T-helper 2 cell (primary cell): ENCODE data around the gene SYNCRIP.
"Not testable (repeated sequence)": the region's sequence is repeated elsewhere in the genome, so short reads cannot be mapped to it uniquely, and the experiment has no call there.

Experiments
- DNase-seq, 5 experiments: peaks; one replicate each; pipeline versions ENCODE4 v3.0.0 to v3.0.0-alpha.2; 2012 to 2022

Gene SYNCRIP

GRCh38 chr6:85593438-85594196, 49.1 kb downstream of the SYNCRIP start, which contains the start of gene SNX14:
SNX14 (minus strand) TSS chr6:85593858; CDS start chr6:85593718, 140 bp downstream.
- peak; percentile 44 to 90 (median 62) for DNase-seq

GRCh38 chr6:85592033-85592432, 50.7 kb downstream of the SYNCRIP start:
- DNase-seq, result no peak

- DNase-seq, result no peak
Measured at GRCh38 chr6:85591207-85591606, 51.5 kb downstream of the SYNCRIP start.

GRCh38 chr6:85585741-85586140, 56.9 kb downstream of the SYNCRIP start:
- DNase-seq, result no peak

- not testable (repeated sequence) for DNase-seq
Measured at GRCh38 chr6:85582832-85583231, 59.9 kb downstream of the SYNCRIP start.

GRCh38 chr6:85581572-85581971, 61.1 kb downstream of the SYNCRIP start:
- DNase-seq, result no peak

GRCh38 chr6:85580878-85581267, 61.8 kb downstream of the SYNCRIP start:
- peak in 1 of 5 experiments; percentile 16 for DNase-seq

- DNase-seq, result no peak
Measured at GRCh38 chr6:85580118-85580877, 62.4 kb downstream of the SYNCRIP start.

GRCh38 chr6:85579581-85579980, 63.1 kb downstream of the SYNCRIP start:
- DNase-seq, result no peak

- no peak for DNase-seq
Measured at GRCh38 chr6:85576476-85576875, 66.2 kb downstream of the SYNCRIP start.

- DNase-seq, result no peak
Measured at GRCh38 chr6:85574932-85575598, 67.6 kb downstream of the SYNCRIP start.

GRCh38 chr6:85569323-85569722, 73.4 kb downstream of the SYNCRIP start:
- no peak for DNase-seq

- no peak for DNase-seq
Measured at GRCh38 chr6:85568411-85568810, 74.3 kb downstream of the SYNCRIP start.

GRCh38 chr6:85565736-85566135, 77.0 kb downstream of the SYNCRIP start:
- no peak for DNase-seq

GRCh38 chr6:85564223-85564622, 78.5 kb downstream of the SYNCRIP start:
- DNase-seq, result not testable (repeated sequence)
